Activated T-cell treated with anti-CD3 and anti-CD28 coated beads for 1 hour (primary cell): ENCODE data around the gene MARK4.

ENCODE experiments used
- DNase-seq: peaks from one replicate; pipeline ENCODE4 v3.0.0-alpha.2; 2020; ENCODE audit warnings: low read depth

MARK4 gene

GRCh38 chr19:45271735-45272108, 20.7 kb downstream of the MARK4 start:
- DNase-seq = no peak

GRCh38 chr19:45273521-45273855, 22.4 kb downstream of the MARK4 start:
- no peak for DNase-seq

DNA sequence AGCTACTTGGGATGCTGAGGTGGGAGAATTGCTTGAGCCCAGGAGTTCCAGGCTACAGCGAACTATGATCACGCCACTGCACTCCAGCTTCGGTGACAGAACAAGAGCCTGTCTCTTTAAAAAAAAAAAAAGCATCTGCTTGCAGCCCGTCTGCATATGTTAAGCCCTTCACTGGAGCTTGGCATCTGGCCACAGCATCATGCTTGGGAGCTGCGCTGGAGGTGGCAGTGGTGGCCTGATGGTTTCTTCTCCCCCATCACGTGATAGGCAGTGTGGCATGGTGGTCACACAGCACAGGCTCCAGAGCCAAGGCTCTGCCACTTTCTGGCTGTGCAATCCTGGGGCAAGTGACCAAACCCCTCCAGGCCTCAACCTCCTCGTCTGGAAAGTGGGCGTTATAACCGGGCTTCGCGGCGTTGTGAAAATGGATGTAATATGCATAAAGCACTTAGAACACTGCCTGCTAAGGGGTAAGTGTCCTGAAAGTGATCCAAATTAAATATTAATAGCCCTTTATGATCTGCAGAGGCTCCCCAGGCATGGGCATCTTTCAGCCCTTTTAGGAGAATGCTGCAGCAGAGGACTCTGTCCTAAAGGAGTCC, 24.4 kb downstream of the MARK4 start:
- no peak for DNase-seq

GRCh38 chr19:45276284-45276687, 25.2 kb downstream of the MARK4 start:
- DNase-seq = no peak

GRCh38 chr19:45278087-45278486, 27.0 kb downstream of the MARK4 start:
- DNase-seq = no peak

- no peak for DNase-seq
Measured at GRCh38 chr19:45279587-45280192, 28.6 kb downstream of the MARK4 start.

DNA sequence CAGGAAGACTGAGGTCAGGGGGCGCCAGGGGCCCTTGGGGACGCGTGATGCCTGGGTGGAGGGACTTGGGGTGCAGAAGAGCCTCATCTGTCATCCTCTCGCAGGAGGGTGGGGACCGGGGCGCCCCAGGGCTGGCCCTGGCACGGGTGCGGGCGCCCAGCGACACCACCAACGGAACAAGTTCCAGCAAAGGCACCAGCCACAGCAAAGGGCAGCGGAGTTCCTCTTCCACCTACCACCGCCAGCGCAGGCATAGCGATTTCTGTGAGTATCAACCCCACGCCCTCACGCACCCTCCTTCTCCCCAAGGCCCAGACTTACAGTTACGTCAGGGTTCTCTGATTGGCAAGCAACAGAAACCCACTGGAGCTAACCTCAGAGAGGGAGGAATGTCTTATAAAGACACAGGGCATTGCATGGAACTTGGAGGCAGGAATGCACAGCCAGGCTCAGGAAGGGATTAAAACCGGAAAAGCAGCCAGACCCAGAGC, 29.4 kb downstream of the MARK4 start:
- no peak for DNase-seq

GRCh38 chr19:45283443-45284033, 32.5 kb downstream of the MARK4 start:
- no peak for DNase-seq

DNA sequence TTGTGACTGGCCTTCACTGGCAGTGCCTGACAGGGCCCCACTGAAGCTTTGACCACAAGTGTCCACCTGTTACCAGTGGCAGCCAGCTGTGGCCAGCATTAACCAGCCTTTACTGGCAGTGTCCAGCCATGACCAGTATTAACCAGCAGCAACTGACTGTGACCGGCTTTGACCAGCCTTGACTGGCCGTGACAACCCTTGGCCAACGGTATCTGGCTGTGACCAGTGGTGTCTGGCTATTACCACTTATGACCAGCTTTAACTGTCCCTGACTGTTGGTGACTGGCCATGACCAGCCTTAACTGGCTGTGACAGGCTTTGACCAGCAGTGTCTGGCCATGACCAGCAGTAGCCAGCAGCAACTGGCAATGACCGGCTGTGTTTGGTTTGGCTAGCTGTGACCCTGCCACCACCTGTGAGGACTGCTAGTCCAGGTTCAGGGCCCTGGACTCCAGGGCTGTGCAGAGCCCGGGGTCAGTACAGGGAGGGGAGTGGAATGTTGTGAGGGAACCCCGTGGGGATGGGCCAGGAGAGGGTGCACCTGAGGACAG, 39.4 kb downstream of the MARK4 start:
- DNase-seq = no peak

DNA sequence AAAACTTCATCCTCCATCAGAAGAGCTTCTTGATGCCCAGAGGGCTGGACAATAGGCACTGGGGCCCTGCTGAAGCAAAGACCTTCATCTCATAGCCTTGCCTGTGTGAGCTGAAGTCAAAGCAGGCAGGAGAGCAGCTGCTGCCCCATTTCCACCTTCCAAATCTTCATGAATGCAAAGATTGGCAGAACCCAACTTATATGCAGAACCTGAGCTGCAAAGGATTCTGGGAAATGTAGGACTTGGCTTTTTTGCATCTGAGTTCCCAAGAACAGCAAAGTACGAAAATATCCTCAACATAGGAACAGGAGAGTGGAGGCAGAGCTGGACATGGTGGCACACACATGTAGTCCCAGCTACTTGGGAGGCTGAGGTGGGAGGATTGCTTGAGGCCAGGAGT, 40.8 kb downstream of the MARK4 start:
- no peak for DNase-seq

DNA sequence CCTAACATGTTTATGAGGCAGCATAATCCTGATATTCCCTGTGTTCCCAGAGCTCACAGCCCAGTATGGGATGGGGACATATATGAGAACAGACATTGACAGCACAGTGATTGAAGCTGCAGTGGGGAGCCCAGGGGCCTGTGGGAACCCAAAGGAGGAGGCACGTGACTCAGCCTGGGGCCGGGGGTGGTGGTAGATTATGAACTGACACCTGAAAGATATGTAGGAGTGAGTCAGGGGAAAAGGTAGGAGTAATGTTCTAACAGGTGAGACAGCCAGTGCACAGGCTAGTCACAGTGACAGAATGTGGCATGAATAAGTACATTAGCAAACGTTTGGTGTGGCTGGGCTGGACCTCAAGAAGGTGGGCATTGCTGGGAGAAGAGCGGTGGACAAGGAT, 42.6 kb downstream of the MARK4 start:
- DNase-seq = no peak

GRCh38 chr19:45294291-45295029, 43.4 kb downstream of the MARK4 start:
- no peak for DNase-seq

GRCh38 chr19:45295873-45296272, 44.8 kb downstream of the MARK4 start:
- DNase-seq = no peak

DNA sequence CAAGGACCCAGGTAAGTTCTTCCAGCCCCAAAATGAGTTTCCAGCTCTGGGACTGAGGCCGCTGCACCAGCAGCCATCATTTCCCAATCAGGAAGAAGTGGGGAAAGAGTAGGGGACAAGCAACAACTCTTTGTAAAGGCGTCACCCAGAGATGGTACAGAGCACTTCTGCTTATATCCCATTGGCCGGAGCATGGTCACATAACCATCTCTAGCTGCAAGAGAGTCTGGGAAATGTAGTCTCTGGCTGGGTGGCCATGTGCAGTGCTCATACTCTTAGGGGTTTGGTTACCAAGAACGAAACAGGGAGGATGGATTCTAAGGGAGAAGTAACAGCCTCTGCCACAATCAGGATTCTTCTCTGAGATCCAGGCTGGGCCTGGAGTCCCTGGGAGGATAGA, 45.3 kb downstream of the MARK4 start:
- DNase-seq = no peak

- no peak for DNase-seq
Measured at GRCh38 chr19:45297674-45298073, 46.6 kb downstream of the MARK4 start.

DNA sequence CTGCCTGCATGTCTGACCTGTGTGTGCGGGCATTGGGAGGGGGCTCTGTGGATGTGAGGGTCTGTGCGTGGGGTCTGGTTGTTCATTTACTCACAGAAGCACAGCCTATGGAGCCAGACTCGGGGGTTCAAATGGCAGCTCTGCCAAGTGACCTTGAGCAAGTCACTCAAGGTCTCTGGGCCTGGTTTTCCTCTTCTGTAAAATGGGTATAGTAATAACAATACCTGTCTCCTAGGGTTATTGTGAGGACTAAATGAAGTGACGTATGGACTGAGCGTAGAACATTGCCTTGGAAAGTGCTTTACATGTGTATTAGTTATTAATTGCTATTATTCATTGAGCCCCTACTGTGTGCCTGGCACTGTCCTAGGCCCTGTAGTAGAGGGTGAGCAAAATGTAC, 47.2 kb downstream of the MARK4 start:
- no peak for DNase-seq

- DNase-seq = no peak
Measured at GRCh38 chr19:45299719-45300118, 48.6 kb downstream of the MARK4 start.

DNA sequence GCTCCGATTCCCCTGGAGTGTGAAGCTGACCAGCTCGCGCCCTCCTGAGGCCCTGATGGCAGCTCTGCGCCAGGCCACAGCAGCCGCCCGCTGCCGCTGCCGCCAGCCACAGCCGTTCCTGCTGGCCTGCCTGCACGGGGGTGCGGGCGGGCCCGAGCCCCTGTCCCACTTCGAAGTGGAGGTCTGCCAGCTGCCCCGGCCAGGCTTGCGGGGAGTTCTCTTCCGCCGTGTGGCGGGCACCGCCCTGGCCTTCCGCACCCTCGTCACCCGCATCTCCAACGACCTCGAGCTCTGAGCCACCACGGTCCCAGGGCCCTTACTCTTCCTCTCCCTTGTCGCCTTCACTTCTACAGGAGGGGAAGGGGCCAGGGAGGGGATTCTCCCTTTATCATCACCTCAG, 51.3 kb downstream of the MARK4 start:
- DNase-seq = no peak

- no peak for DNase-seq
Measured at GRCh38 chr19:45303269-45304060, 52.4 kb downstream of the MARK4 start.

DNA sequence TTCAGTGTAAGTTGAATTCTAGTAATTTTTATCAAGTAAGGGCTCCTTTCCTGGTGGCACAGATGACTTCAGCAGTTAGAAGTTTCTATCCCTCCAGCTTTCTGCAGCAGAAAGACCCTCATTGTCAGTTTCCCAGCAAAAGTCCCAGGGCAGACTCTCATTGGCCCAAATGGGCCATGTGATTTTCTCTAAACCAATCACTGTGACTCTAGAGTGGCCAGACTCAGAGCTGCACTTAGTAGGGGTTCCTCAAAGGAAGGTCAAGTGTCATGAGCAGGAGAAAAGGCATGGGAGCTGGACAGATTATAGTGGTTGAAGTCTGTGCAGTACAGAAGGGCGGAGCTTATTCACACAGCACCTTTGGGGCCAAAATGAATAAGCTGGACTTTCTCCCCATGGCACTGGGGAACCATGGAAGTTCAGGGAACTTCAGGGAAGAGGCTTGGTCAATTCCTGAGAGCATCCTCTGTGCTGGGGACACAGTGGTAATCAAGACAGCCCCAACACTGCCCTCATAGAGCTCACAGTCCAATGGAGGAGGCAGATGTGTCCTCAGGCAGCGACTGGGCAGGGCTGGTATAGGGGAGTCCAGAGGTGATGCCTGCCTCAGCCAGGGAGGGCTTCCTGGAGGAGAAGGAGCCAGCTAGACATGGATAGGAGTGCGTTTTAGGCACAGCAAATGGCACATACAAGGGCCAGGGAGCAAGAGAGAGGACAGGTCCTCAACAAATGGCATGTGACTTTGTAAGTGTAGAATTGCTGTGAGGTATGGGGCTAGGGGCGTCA, 53.3 kb downstream of the MARK4 start:
- no peak for DNase-seq

- DNase-seq = no peak
Measured at GRCh38 chr19:45305007-45305406, 53.9 kb downstream of the MARK4 start.
